ENCODE results near the gene RNF145.
"Not testable (repeated sequence)": the region's sequence is repeated elsewhere in the genome, so short reads cannot be mapped to it uniquely, and the experiment has no call there.

The RNF145 gene

GRCh38 chr5:159163027-159163700 is 46.2 kb downstream of the RNF145 start:
- H3K9me3 ChIP-seq (ENCODE audit: control insufficient read depth, low read length): no peaks in the 10 kb centered on the region
- H3K9ac ChIP-seq: no peak overlapping the region
- no peak overlapping the region for H3K27ac ChIP-seq
- no peak overlapping the region for H3K4me3 ChIP-seq (ENCODE audit: low read depth, low read length)
- H3K79me2 ChIP-seq: peaks cover 2% of the 10 kb centered on the region
- no peak overlapping the region for H2AFZ ChIP-seq
- TF ChIP-seq, protein P1, sequence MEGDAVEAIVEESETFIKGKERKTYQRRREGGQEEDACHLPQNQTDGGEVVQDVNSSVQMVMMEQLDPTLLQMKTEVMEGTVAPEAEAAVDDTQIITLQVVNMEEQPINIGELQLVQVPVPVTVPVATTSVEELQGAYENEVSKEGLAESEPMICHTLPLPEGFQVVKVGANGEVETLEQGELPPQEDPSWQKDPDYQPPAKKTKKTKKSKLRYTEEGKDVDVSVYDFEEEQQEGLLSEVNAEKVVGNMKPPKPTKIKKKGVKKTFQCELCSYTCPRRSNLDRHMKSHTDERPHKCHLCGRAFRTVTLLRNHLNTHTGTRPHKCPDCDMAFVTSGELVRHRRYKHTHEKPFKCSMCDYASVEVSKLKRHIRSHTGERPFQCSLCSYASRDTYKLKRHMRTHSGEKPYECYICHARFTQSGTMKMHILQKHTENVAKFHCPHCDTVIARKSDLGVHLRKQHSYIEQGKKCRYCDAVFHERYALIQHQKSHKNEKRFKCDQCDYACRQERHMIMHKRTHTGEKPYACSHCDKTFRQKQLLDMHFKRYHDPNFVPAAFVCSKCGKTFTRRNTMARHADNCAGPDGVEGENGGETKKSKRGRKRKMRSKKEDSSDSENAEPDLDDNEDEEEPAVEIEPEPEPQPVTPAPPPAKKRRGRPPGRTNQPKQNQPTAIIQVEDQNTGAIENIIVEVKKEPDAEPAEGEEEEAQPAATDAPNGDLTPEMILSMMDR (IDR thresholded peaks at IDR 0.05): no peak
- H3K4me1 ChIP-seq: no peaks in the 10 kb centered on the region
- H3K27me3 ChIP-seq (ENCODE audit: control insufficient read depth, insufficient read depth, low read length): no peaks in the 10 kb centered on the region
- no peaks in the 10 kb centered on the region for H3K36me3 ChIP-seq (ENCODE audit: control insufficient read depth, insufficient read depth, low read length)
- no peak overlapping the region for H3K4me2 ChIP-seq (ENCODE audit: low read length)

DNA sequence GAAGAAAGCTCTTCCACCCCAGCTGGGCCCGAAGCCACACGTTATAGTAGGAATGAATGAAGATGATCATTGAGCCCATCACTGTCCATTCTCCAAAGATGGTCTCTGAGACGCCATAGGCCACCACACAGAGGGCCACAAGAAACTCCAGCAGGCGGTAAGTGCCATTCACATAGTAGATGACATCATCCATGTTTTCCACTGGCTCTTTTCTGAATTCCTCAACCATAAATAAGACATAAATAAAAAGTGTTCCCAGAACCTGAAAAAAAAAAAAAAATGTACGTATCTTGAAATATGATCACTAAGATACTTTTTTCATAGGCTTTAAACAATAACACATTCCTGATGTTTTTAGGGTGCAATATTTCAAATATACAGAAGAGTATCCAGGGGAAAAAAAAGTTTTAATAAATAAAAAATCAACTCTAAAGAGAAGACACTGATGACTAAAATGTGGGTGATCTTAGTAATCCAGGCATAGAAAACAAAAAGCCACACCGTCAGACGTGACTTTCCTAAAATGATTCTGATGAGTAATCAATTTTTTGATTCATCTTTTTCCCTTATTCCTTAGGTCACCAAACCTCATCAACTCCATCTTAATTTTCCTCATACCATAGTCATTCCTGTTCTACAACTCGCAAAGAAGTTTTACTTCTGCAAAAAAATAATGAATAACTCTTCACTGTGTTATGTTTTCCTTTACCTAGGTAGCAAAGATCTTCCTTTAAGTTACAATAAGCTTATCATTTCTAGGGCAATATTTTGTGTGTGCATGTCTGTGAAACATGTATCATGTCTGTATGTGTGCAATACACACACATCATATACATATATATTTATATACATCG is 47.8 kb downstream of the RNF145 start:
- H2AFZ ChIP-seq: no peak overlapping the region
- H3K27me3 ChIP-seq (ENCODE audit: control insufficient read depth, insufficient read depth, low read length): no peaks in the 10 kb centered on the region
- no peaks in the 10 kb centered on the region for H3K9me3 ChIP-seq (ENCODE audit: control insufficient read depth, low read length)
- H3K9ac ChIP-seq: no peak overlapping the region
- no peak overlapping the region for H3K4me2 ChIP-seq (ENCODE audit: low read length)
- H3K27ac ChIP-seq: no peak overlapping the region
- no peaks in the 10 kb centered on the region for H3K36me3 ChIP-seq (ENCODE audit: control insufficient read depth, insufficient read depth, low read length)
- no peak overlapping the region for H3K4me3 ChIP-seq (ENCODE audit: low read depth, low read length)
- H3K79me2 ChIP-seq: peaks cover 2% of the 10 kb centered on the region
- TF ChIP-seq, protein P1 (IDR thresholded peaks at IDR 0.05): no peak
- H3K4me1 ChIP-seq: no peaks in the 10 kb centered on the region

DNA sequence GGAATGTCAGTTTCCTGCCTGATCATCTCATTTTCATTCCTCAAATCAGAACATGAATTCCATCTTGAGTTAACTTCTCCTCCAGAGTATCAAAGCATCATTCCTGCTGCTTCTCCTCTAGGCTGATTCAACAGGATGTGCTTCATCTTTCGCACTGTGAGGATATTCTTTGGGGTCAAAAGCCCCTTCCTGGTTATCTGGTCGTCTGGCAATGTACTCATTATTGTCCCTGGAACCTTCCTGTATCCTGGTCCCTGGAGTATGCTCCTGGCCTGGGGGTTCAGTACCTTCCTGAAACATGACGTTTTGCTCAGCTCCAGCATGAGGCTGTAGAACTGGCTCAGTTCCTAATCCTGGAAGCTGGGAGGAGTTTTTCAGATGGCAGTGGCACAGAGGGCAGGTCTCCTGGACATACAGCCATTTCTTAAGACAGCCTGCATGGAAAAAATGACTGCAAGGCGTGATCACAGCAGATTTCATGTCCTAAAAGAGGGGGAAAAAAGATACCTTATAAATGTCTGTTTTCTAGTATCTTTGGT is 50.7 kb downstream of the RNF145 start:
- not testable (repeated sequence) for H3K4me3 ChIP-seq (ENCODE audit: low read depth, low read length); H3K36me3 ChIP-seq (ENCODE audit: control insufficient read depth, insufficient read depth, low read length); H3K9ac ChIP-seq; H3K79me2 ChIP-seq; H3K9me3 ChIP-seq (ENCODE audit: control insufficient read depth, low read length); H3K4me1 ChIP-seq; H2AFZ ChIP-seq; H3K27me3 ChIP-seq (ENCODE audit: control insufficient read depth, insufficient read depth, low read length); H3K27ac ChIP-seq; H3K4me2 ChIP-seq (ENCODE audit: low read length)

DNA sequence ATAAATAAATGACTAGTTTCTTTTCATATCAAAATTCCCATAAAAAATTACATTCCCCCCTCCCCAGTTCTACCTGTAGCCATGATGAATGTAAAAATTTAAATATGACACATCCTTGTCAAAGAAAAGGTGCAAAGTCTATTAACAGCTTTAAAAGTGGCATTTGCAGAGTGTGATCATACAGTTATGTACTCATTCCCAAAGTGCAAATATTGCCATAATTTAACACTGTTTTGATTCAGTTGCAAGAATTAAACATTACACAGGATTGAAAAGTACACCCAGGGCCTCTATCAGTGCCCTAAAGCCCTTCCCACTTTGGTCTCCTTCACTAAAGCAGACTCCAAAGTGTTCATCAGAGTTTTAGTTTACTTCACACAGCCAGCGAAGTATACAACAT is 51.8 kb downstream of the RNF145 start:
- no peaks in the 10 kb centered on the region for H3K9me3 ChIP-seq (ENCODE audit: control insufficient read depth, low read length)
- TF ChIP-seq, protein P1 (IDR thresholded peaks at IDR 0.05): no peak
- H3K4me3 ChIP-seq (ENCODE audit: low read depth, low read length): no peak overlapping the region
- H3K27me3 ChIP-seq (ENCODE audit: control insufficient read depth, insufficient read depth, low read length): no peaks in the 10 kb centered on the region
- no peak overlapping the region for H2AFZ ChIP-seq
- H3K4me2 ChIP-seq (ENCODE audit: low read length): no peak overlapping the region
- no peak overlapping the region for H3K9ac ChIP-seq
- H3K79me2 ChIP-seq: no peaks in the 10 kb centered on the region
- no peaks in the 10 kb centered on the region for H3K4me1 ChIP-seq
- no peaks in the 10 kb centered on the region for H3K36me3 ChIP-seq (ENCODE audit: control insufficient read depth, insufficient read depth, low read length)
- H3K27ac ChIP-seq: no peak overlapping the region

- no peaks in the 10 kb centered on the region for H3K36me3 ChIP-seq (ENCODE audit: control insufficient read depth, insufficient read depth, low read length)
- no peaks in the 10 kb centered on the region for H3K27me3 ChIP-seq (ENCODE audit: control insufficient read depth, insufficient read depth, low read length)
- H3K4me2 ChIP-seq (ENCODE audit: low read length): no peak overlapping the region
- H3K27ac ChIP-seq: no peak overlapping the region
- no peak overlapping the region for H3K9ac ChIP-seq
- TF ChIP-seq, protein P1 (IDR thresholded peaks at IDR 0.05): peak; percentile 89
- H3K4me3 ChIP-seq (ENCODE audit: low read depth, low read length): no peak overlapping the region
- no peaks in the 10 kb centered on the region for H3K9me3 ChIP-seq (ENCODE audit: control insufficient read depth, low read length)
- H2AFZ ChIP-seq: no peak overlapping the region
- no peaks in the 10 kb centered on the region for H3K4me1 ChIP-seq
- no peaks in the 10 kb centered on the region for H3K79me2 ChIP-seq
These were observed 52.7 kb downstream of the RNF145 start for GRCh38 chr5:159156426-159157238.
